GM18520 (cell line): ENCODE results near the gene UFM1.
"Not testable (repeated sequence)": the region's sequence is repeated elsewhere in the genome, so short reads cannot be mapped to it uniquely, and the experiment has no call there.

ENCODE experiments used
- ATAC-seq: cut with Tn5 transposase; IDR thresholded peaks from one replicate; pipeline ENCODE4 v1.9.1; 2021; ENCODE audit not compliant: unreplicated experiment

Gene UFM1

DNA sequence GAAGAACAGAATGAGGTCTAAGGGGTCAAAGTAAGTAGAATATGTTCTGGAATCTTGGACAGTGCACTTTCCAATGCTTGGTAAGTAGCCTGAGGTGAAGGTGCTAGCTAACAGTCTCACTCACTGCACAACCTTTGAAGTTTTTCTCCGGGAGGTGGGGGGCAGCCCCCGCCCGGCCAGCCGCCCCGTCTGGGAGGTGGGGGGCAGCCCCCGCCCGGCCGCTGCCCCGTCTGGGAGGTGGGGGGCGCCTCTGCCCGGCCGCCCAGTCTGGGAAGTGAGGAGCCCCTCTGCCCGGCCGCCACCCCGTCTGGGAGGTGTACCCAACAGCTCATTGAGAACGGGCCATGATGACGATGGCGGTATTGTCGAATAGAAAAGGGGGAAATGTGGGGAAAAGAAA lies 14.1 kb downstream of the UFM1 start:
- not testable (repeated sequence) for ATAC-seq

DNA sequence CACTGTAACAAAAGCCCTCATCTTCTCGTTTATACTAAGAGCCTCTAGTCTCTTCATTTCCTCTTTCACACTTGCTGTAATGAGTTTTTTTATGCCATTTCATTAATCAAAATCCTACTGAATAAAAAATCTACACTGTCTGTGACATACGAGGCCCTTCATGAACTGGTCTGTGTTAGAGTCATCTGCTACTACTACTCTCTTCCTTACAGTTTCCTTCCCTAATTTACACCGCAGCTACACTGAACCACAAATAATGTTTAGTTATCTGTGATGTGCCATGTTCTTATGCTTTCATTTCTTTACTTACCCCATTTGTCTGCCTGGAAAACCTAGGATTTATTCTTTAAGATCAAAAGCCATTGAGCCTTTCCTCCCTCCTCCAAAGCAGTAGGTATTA lies 16.0 kb downstream of the UFM1 start:
- no peak for ATAC-seq

DNA sequence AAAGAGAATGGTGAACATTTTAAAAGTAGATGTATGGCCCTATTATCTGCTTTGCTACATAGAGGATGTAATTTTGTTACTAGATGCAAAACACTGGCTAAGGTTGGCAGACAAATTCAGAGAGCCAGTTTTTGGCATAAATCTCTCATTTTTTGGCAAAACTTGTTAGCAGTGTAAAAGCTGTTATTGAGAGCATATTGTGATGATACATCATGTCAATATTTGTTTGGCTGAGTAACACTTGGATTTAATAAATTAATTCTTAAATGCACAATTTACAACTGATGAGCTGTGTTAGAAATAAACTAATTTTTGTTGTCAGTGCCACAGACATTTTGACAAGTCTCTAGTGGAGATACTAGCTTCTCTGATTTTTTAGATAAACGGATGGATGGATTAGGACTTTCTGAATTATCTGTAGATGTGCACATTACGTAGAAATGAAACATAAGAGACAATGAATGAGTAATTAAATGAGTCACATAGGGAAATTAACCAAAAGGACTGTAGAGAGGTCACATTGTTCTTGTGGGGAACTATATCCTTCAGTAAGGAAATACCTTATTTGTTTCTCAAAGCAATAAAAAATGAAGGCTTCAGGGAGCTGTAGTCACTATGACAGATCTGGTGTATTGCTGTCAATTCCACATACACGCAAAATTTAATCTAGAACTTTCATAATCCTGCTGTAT lies 17.4 kb downstream of the UFM1 start:
- no peak for ATAC-seq

DNA sequence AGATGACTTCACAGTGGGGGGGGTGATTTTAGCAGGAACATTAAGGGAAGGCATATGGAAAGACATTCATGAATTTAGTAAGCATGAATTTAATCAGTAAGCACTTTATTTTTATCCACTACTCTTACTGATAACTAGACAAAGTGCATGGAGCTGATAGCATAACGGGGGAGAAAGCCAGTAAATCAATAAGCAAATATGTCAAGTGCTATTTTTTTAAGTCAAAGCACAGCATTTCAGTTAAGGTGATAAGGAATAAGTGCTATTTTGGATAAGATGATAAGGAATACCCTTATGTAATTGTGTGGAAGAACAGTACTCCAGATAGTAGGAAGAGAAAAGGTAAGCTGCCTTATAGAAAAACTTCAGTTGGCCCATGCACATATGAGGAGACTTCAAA lies 19.4 kb downstream of the UFM1 start:
- ATAC-seq, result no peak

DNA sequence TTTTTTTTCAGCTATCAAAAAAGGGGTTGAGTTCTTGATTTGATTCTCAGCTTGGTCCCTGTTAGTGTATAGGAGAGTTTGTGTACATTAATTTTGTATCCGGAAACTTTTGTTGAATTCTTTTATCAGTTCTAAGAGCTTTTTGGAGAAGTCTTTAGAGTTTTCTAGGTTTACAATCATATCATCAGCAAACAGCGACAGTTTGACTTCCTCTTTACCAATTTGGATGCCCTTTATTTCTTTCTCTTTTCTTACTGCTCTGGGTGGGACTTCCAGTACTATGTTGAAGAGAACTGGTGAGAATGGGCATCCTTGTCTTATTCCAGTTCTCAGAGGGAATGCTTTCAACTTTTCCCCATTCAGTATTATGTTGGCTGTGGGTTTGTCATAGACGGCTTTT lies 20.4 kb downstream of the UFM1 start:
- ATAC-seq, result not testable (repeated sequence)

DNA sequence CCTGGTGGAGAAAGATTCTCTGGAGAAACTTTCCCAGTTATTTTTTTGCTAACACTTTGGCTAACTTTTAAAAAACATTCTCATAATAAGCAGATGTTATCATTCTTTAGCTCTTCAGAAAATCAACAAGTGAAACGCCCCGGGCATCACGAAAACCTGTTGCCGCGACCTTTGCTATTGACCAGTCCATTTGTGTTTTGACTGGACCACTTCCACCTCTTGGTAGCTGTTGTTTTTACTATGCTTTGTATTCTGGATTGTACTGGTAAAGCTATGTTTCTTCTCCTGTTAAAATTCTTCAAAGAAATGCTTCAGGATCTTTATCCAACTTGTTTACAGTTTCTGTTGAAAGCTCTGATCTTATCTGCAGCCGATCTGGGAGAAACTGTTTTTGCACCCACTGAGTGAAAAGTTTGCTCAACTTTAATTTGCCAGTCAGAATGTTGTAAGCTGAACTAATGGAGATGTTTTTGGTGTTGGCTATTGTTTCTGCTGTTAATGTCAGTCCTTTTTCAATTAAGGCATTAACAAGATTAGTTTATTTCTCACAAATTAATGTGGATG lies 23.3 kb downstream of the UFM1 start:
- ATAC-seq, result no peak

DNA sequence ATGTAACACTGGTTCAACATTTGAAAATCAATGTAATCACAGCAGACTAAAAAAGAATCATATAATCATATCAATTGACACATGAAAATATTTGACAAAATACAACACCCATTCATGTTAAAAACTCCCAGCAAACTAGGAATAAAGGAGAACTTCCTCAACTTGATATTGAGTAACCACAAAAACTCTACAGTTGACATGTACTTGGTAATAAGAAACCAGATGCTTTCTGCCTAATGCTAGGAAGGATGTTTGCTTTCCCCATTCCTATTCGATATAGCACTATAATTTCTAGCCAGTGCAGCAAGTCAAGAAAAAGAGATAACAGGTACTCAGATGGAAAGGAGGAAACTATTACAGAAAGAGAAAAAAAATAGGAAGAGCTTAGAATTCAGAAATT lies 26.9 kb downstream of the UFM1 start:
- no peak for ATAC-seq

DNA sequence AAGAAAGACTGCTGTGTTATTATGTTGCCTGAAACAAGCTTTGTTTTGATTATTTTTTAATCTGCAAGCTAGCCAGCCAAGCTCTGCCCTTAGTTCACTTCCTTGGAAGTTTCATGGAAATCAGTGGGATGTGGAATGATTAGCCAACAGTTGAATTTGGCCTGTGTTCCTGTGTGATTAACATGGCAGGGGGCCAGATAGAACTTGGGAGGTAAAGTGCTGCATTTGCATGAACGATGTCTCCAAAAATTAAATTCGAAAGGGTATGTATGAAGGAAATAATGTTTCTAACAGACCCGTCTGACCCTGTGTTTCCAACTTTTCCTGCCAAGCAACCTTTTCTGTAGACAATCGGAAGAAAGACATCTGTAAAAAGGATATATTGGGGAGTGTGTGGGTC lies 32.2 kb downstream of the UFM1 start:
- no peak for ATAC-seq

DNA sequence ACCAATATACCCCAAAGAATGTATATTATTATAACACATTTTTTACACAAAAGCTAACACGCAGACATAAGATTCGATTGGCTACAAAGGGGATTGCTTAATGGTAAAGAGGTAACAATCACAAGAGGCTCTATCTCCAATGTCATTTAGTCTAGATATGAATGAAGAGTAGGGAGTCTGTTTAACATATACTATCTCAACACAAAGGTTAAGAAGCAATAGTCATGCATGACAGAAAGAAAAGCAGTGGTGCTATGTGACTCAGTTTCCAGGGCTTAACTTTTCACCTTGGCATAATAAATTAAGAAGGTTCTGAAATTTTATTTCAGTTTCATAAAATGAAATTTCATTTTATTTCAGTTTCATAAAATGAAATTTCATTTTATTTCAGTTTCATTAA lies 33.3 kb downstream of the UFM1 start:
- ATAC-seq, result no peak

DNA sequence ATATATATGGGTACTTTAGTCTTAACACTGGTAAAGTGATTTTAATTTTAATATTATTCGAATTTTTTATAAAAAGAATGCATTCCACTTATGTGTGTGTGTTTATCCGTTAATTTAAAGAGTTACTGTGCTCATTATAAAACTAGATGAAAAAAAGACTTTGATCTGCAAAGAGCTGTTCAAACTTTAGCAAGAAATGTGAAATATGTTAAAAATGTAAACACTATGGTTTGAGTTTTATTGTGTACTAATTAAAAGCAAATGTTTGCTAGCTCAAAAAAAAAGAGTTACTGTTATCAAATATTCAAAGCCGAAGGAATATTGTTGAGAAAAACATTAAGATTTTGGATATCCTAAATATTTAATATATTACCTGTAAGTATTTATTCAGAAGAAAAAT lies 34.5 kb downstream of the UFM1 start:
- ATAC-seq, result no peak

DNA sequence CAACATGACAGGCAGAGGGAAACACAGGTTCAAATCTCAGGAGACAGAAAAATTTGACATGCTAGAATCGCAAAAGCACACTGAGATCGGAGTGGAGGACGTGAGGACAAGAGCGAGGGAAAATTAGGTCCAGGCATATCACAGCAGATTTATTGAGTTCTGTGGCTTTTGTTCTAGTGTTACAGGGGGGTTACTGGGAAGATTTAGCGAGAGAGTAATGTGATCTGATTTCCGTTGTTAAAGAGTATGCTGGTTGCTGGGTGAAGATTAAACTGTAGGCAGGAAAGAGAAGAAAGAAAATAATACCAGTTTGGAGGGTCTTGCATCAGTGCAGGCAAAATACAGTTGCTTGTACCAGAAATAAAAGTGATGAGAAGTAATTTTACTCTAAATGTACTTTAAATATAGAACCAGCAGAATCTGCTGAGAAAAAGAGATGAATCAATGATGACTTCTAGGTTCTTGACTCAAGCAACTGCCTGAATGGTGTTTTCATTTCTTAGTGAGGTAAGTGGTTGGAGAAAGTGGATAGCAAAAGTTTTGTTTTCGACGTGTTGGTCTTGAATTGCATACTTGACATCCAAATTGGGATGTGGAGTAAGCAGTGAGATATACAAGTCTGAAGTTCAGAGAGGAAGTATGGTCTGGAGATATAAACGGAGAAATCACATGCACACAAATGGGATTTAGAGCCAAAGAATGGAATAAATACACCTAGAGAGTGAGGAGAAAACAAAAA lies 35.7 kb downstream of the UFM1 start:
- no peak for ATAC-seq

DNA sequence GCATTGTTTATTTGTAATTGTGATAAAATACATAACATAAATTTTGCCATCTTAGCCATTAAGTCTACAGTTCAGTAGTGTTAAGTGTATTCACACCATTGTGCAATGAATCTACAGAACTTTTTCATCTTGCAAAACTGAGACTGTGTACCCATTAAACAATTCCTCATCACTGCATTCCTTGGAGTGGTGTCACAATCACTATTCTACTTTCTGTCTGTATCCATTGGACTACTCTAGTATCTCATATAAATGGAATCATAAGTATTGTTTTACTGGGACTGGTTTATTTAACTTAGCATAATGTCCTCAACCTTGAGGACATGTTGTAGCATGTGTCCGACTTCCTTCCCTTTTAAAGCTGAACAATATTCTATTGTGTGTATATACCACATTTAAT lies 36.8 kb downstream of the UFM1 start:
- no peak for ATAC-seq

DNA sequence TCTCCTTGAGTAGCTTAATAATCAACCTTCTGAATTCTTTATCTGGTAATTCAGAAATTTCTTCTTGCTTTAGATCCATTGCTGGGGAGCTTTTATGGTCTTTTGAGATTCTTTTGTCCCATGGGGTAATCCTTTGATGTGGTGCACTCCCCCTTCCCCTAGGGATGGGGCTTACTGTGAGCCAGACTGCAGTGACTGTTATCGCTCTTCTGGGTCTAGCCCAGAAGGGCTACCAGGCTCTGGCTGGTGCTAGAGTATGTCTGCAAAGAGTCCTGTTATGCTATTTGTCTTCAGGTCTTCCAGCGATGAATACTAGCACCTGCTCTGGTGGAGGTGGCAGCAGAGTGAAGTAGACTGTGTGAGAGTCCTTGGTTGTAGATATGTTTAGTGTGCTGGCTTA lies 41.7 kb downstream of the UFM1 start:
- no peak for ATAC-seq

DNA sequence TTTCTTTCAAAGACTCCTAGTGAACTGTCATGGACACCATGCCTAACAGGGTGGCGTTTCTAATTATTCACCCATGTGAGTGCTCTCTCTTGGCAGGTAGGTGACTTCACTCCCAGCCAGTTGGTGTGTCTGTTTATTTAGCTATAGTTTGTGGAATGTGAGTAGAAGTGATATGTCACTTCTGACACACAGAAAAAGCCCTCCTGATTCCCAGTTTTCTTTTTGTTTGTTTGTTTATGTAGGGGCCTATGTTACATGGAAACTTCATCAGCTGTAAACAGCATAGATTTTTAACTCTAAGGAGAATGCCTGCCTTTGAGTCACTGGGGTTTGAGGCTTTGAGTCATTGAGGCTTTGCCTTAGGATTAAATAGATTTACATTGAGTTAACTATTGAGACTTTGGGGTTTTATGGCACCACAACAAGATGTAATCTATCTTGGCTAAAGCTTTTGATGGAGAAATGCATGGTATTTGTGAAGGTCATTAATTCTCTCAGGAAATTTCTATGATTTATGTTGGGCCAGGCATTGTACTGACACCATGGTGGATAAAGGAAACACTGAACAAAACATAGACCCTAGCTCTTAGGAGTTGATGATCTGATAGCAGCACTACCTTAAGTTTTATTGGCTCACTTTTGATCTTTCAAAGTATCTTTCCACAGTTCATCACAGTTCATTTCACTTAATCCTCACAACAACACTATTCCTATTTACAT lies 45.3 kb downstream of the UFM1 start:
- no peak for ATAC-seq

DNA sequence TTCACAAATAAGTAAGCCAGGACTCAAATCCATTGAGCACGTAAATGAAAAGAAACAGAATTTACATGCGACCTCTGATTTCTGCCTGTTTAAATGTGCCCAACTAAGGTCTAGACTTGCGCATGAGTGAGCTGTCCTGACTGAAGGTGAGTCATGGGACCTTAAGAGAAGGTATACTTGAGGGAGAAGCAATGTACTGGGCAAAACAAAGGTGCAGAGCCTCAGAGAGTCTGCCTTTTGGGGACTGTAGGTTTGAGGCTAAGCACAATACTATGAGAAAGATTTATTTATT lies 45.8 kb downstream of the UFM1 start:
- ATAC-seq, result no peak

DNA sequence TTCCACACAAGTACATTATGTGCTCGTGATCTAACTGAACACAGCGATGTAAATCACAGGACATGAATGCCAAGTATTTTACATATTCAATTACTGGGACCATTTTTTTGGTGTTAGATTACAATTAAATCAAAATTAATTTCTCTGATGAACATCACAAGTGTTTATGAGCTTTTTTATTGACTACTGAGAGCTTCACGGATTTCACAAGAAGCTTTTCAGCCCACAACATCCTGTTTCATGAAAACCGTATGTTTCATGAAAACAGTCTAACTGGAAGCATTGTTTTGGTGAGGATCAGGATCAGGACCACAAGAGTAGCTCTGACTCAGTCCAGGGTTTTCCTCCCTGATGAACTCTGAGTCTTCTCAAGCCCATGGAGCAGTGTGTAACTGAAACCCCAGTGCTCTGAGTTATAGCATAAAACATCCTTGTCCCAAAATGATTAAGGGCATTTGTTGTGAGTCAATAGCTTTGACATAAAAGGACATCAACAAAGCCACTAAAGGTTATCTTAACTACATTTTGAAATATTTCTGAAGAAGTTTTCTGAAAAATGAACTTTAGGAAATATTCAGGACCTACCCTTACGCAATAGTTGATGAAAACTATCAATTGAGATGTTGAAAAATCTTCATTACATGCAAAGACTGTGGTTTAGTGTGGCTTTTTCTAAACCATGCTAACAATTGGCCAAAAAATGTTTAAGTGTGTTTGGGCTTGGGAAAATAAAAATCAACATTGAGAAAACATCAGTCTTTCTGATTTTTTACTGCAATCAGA lies 49.3 kb downstream of the UFM1 start:
- no peak for ATAC-seq

DNA sequence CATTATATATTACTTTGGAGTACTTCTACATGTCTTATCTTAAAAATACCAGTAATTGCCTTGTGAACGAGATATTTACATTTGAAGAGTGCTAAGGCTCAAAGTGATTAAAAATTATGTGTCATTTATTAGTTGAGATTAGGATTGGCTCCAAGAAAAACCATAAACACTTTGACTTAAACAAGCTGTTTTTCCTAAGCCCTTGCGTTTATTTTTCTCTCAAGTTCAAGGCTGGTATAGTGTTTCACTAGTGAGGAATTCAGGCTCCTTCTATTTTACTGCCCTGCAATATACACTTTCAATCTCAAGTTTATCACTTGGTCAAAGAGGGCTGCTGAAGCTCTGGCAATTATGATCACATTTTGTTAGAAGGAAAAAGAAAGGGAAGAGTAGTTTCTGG lies 49.9 kb downstream of the UFM1 start:
- no peak for ATAC-seq

DNA sequence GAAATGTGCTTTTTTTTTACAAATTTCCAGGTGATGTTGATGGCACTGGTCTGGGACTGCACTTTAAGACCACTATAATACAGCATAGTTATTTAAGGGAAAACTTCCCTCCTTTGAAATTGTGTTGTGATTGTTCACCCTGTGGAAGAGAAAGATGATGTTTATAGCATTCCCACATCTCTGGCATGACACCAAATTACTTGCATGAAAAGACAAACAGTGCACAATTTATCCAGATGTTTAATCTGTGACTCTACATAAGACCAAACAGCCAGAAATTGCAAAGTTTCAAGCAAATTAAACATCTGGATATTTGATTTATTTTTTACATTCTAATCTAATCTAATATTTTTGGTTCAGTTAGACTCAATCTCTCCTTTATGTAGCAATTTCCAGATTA lies 51.6 kb downstream of the UFM1 start:
- no peak for ATAC-seq

DNA sequence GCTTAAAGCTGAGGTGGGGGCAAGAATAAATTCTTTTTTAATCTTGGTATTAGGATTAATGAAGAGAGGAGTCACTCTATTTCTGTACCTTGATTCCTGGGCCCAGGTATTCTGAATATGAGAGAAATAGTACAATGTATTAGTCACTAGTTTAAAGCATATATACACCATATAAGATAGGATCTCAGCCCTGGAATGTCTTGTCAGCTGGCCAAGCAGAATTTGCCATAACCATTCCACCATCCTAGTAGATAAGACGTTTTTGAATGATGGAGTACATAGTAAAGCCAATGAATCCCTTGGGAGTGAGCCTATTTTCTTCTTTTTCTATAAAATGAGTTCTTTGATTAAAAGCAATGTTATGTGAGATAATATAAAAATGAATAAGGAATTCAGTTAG lies 55.6 kb downstream of the UFM1 start:
- ATAC-seq, result no peak

DNA sequence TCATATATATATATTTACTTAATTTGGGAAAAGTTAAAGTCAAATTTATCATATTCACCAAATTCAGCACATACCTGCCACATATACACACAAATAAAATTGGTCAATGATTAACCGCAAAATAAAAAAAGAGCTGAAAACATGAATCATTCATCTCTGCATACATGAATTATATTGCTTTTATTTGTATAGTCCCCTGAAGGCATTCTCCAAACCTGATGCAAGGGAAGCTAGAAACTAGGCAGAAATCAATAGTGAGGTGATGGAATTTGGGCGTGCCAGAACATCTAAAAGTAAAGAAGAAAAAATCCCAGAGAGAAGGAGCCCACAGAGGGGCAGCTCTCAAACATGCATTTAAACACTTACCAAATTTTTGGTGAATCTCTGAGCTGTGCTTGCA lies 60.1 kb downstream of the UFM1 start:
- no peak for ATAC-seq

DNA sequence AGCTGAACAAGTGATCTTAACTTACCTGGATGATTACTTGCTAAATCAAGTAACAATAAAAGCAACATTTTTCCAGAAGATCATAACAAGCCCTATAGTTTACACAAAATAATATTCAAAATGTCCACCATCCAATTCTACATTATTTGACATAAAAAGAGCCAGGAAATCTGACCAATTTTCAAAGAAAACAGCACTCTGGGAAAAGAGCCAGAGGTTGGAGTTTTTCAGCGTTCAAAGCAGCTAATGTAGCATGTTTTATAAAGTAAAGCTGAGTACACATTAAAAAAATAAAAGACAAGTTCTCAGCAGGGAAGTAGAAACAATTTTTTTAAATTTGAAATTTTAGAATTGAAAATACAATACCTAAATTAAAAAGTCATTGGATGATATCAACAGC lies 62.6 kb downstream of the UFM1 start:
- ATAC-seq, result no peak
